Type B pancreatic cell (in vitro differentiated cells): ENCODE data around the gene CIAO2B. TPM values are rescaled to one million over a fixed set of nuclear protein-coding genes. Genes with fewer than 3 reads are reported as not detected.
A peak's percentile ranks its signal among the peaks of the same experiment; 100 is the strongest.

Experiments
- DNase-seq: peaks from one replicate; pipeline ENCODE4 v3.0.0; 2021; ENCODE audit warnings: mixed read lengths; ENCODE audit not compliant: unreplicated experiment; ENCODE audit errors: extremely low spot score
- H3K27ac Mint-ChIP-seq: 2 replicates; pipeline ENCODE4 v1.8.0; 2021; ENCODE audit warnings: mild to moderate bottlenecking, mixed read lengths
- H3K27me3 Mint-ChIP-seq: 2 replicates; pipeline ENCODE4 v1.8.0; 2021; ENCODE audit warnings: mixed read lengths
- H3K36me3 Mint-ChIP-seq: 2 replicates; pipeline ENCODE4 v1.8.0; 2021; ENCODE audit warnings: mixed read lengths
- H3K4me1 Mint-ChIP-seq: one replicate; pipeline ENCODE4 v1.8.0; 2021; ENCODE audit warnings: mixed read lengths; ENCODE audit not compliant: unreplicated experiment
- H3K4me3 Mint-ChIP-seq: 2 replicates; pipeline ENCODE4 v1.8.0; 2021; ENCODE audit warnings: mild to moderate bottlenecking, mixed read lengths
- H3K9me3 Mint-ChIP-seq: 2 replicates; pipeline ENCODE4 v1.8.0; 2021; ENCODE audit warnings: mixed read lengths
- total RNA-seq: library from RNA; stranded (reverse); gene quantifications from 2 replicates; pipeline ENCODE4 v1.2.1, GENCODE V29; 2021; ENCODE audit warnings: low replicate concordance
- TF ChIP-seq, protein P1 (sequence below): fragments of 200-600 bp; sonication (generic); conservative IDR thresholded peaks from 2 replicates; pipeline ENCODE4 v1.5.0; 2021; ENCODE audit warnings: antibody characterized with exemption, mild to moderate bottlenecking

Gene CIAO2B
- total RNA-seq, 1 donor from 2014 or later: 71.3 TPM

DNA sequence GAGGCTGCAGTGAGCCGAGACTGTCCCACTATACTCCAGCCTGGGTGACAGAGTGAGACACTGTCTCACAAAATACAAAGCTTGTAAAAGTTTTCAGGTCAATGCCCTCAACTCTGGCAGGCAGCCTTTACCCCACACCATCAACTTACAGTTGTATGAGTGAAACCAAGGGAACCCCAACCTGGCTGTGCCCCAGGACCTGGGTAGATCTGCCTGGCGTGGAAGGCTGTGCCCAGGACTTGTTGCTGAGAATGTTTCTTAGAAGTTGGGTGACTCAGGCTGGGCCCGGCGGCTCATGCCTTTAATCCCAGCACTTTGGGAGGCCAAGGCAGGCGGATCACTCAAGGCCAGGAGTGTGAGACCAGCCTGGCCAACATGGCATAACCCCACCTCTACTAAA is 34.6 kb upstream of the CIAO2B start:
- TF ChIP-seq, protein P1, sequence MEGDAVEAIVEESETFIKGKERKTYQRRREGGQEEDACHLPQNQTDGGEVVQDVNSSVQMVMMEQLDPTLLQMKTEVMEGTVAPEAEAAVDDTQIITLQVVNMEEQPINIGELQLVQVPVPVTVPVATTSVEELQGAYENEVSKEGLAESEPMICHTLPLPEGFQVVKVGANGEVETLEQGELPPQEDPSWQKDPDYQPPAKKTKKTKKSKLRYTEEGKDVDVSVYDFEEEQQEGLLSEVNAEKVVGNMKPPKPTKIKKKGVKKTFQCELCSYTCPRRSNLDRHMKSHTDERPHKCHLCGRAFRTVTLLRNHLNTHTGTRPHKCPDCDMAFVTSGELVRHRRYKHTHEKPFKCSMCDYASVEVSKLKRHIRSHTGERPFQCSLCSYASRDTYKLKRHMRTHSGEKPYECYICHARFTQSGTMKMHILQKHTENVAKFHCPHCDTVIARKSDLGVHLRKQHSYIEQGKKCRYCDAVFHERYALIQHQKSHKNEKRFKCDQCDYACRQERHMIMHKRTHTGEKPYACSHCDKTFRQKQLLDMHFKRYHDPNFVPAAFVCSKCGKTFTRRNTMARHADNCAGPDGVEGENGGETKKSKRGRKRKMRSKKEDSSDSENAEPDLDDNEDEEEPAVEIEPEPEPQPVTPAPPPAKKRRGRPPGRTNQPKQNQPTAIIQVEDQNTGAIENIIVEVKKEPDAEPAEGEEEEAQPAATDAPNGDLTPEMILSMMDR: no peak
- Mint-ChIP-seq H3K9me3 (no peaks in the 10 kb centered on the region), H3K4me1 (no peaks in the 10 kb centered on the region), H3K36me3 (no peaks in the 10 kb centered on the region), H3K4me3 (no peak overlapping the region), H3K27ac (no peak overlapping the region), H3K27me3 (peaks cover 19% of the 10 kb centered on the region)
- no peak for DNase-seq

DNA sequence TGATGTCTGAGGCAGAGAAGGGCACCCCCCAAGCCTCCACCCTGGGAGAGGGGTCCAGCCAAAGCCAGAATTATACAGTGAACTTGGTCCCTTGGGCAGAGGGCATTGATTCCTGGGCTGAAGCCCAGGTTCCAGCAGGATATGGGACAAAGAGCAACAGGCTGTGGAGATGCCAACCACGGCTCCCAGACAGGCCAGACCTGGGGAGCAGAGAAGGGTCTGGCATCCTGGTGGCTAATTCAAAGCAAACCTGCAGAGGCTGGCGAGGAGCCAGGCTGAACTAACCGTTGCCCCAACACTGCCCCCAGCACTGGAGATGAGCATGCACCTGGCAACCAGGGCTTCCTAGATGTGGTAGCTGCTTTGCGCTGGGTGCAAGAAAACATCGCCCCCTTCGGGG is 29.8 kb upstream of the CIAO2B start:
- H3K27me3 Mint-ChIP-seq: peaks cover 24% of the 10 kb centered on the region
- no peaks in the 10 kb centered on the region for H3K4me1 Mint-ChIP-seq
- H3K36me3 Mint-ChIP-seq: no peaks in the 10 kb centered on the region
- H3K9me3 Mint-ChIP-seq: no peaks in the 10 kb centered on the region
- no peak for DNase-seq
- TF ChIP-seq, protein P1: no peak
- no peak overlapping the region for H3K4me3 Mint-ChIP-seq
- H3K27ac Mint-ChIP-seq: no peak overlapping the region

DNA sequence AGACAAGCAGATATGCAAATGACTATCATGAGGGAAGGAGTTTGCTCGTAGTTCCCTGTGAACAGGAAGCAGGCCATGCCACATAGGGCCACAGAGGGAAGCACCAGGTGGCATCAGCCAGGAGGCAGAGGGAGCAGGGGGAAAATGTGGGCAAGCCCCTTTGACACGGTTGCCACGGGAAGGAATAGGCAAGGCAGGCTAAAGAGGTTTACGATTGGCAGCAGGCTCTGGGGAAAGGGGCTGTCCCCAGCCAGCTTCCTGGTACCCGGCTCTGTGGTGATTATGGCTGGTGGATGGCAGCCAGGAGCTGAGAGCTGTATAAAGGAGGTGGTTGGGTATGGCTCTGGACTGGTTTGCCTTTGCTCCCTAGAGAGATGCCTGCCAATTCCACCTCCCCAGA is 27.7 kb upstream of the CIAO2B start:
- H3K4me1 Mint-ChIP-seq: no peaks in the 10 kb centered on the region
- H3K27me3 Mint-ChIP-seq: peaks cover 36% of the 10 kb centered on the region
- no peak for DNase-seq
- no peaks in the 10 kb centered on the region for H3K36me3 Mint-ChIP-seq
- no peak overlapping the region for H3K4me3 Mint-ChIP-seq
- TF ChIP-seq, protein P1: no peak
- no peak overlapping the region for H3K27ac Mint-ChIP-seq
- H3K9me3 Mint-ChIP-seq: no peaks in the 10 kb centered on the region

DNA sequence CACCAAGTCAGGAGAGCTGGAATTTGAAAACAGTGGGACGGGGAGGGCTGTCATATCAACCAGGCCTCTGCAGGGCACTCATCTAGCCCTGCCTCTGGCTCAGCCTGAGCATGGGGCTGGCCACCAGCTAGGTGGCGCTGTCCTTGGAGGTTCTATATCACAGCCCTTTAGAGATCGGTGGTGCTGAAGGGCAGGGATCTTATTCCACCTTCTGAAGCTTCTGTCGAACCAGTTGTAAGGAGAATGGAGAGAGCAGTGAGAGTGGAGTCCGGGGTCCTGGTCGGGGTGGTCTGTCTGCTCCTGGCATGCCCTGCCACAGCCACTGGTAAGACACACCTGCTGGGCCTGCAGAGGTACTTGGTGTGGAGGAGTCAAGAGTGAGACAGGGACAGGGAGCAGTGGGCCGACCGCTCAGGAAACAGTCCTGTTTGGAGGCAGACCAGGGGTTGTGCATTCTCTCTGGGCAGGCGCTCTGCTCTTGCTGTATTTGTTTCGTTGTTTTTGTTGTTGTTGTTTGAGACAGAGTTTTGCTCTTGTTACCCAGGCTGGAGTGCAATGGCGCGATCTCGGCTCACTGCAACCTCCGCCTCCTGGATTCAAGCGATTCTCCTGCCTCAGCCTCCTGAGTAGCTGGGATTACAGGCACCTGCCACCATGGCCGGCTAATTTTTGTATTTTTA is 27.0 kb upstream of the CIAO2B start, which contains the start of gene CES3:
Gene CES3, plus strand, starts transcription at position 202 of the 680 bp plus-strand sequence. Its CDS starts 42 bp downstream, at position 244.
- H3K4me3 Mint-ChIP-seq: no peak within 1 kb of the TSS
- H3K27ac Mint-ChIP-seq: no peak within 1 kb of the TSS
- no peak for DNase-seq
- no peaks in the 10 kb centered on the region for H3K36me3 Mint-ChIP-seq
- TF ChIP-seq, protein P1: peak; percentile 91
- H3K27me3 Mint-ChIP-seq: peaks cover 36% of the 10 kb centered on the region
- no peaks in the 10 kb centered on the region for H3K4me1 Mint-ChIP-seq
- no peaks in the 10 kb centered on the region for H3K9me3 Mint-ChIP-seq

DNA sequence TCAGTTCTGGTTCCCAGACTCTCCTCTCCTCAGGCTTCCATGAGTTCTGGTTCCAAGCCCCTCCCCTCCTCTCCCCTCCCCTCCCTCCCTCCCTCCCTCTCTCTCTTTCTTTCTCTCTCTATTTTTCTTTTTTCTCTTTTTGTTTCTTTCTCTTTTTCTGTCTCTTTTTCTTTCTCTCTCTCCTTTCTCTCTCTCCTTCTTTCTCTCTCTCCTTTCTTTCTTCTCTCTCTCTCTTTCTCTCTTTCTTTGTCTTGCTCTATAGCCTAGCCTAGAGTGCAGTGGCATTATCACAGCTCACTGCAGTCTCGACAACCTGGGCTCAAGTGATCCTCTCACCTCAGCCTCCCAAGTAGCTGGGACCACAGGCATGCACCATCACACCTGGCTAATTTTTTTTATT is 26.1 kb upstream of the CIAO2B start:
- no peaks in the 10 kb centered on the region for H3K4me1 Mint-ChIP-seq
- no peaks in the 10 kb centered on the region for H3K9me3 Mint-ChIP-seq
- no peaks in the 10 kb centered on the region for H3K36me3 Mint-ChIP-seq
- no peak for DNase-seq
- no peak overlapping the region for H3K27ac Mint-ChIP-seq
- peaks cover 35% of the 10 kb centered on the region for H3K27me3 Mint-ChIP-seq
- H3K4me3 Mint-ChIP-seq: no peak overlapping the region
- TF ChIP-seq, protein P1: no peak
